IPS-18a (cell line): ENCODE measurements around the gene EDC3.

Source experiments
- H3K27ac ChIP-seq: one replicate; pipeline ENCODE4 v1.5.1; 2013; ENCODE audit warnings: low read length
- H3K27me3 ChIP-seq: one replicate; pipeline ENCODE4 v1.6.1; 2013; ENCODE audit warnings: mild to moderate bottlenecking, low read length; ENCODE audit not compliant: control insufficient read depth, insufficient read depth
- H3K36me3 ChIP-seq: one replicate; pipeline ENCODE4 v1.6.1; 2013; ENCODE audit warnings: low read depth, low read length; ENCODE audit not compliant: control insufficient read depth
- H3K4me1 ChIP-seq: one replicate; pipeline ENCODE4 v1.6.1; 2013; ENCODE audit warnings: low read depth, low read length; ENCODE audit not compliant: control insufficient read depth
- H3K4me3 ChIP-seq: one replicate; pipeline ENCODE4 v1.5.1; 2013; ENCODE audit warnings: low read length
- H3K9ac ChIP-seq: one replicate; pipeline ENCODE4 v1.6.1; 2013; ENCODE audit warnings: mild to moderate bottlenecking, low read length, moderate library complexity
- H3K9me3 ChIP-seq: one replicate; pipeline ENCODE4 v1.6.1; 2013; ENCODE audit warnings: low read depth, low read length; ENCODE audit not compliant: control insufficient read depth

The EDC3 gene

GRCh38 chr15:74585191-74585590 lies 110.6 kb downstream of the EDC3 start:
- H3K36me3 ChIP-seq, result peaks cover 50% of the 10 kb centered on the region
- H3K4me3 ChIP-seq, result no peak overlapping the region
- H3K9me3 ChIP-seq, result no peaks in the 10 kb centered on the region
- peaks cover 9% of the 10 kb centered on the region for H3K4me1 ChIP-seq
- no peak overlapping the region for H3K9ac ChIP-seq
- H3K27ac ChIP-seq, result no peak overlapping the region
- no peaks in the 10 kb centered on the region for H3K27me3 ChIP-seq

- H3K4me1 ChIP-seq, result peaks cover 9% of the 10 kb centered on the region
- H3K9ac ChIP-seq, result no peak overlapping the region
- H3K4me3 ChIP-seq, result no peak overlapping the region
- no peaks in the 10 kb centered on the region for H3K27me3 ChIP-seq
- no peaks in the 10 kb centered on the region for H3K9me3 ChIP-seq
- H3K27ac ChIP-seq, result no peak overlapping the region
- H3K36me3 ChIP-seq, result peaks cover 48% of the 10 kb centered on the region
Observed at GRCh38 chr15:74584779-74585178, 111.0 kb downstream of the EDC3 start.

GRCh38 chr15:74584204-74584603 lies 111.6 kb downstream of the EDC3 start:
- H3K27ac ChIP-seq, result no peak overlapping the region
- H3K36me3 ChIP-seq, result peaks cover 48% of the 10 kb centered on the region
- H3K9me3 ChIP-seq, result no peaks in the 10 kb centered on the region
- no peak overlapping the region for H3K9ac ChIP-seq
- no peak overlapping the region for H3K4me3 ChIP-seq
- H3K27me3 ChIP-seq, result no peaks in the 10 kb centered on the region
- H3K4me1 ChIP-seq, result peaks cover 9% of the 10 kb centered on the region
